Endometrium (tissue), 2 donors: ENCODE results near the gene BTNL3.

ENCODE experiments used
- FAIRE-seq: peaks from 2 replicates; lab custom pipeline; 2012; peaks lifted over from hg19 to GRCh38; lab: Jason Lieb, UNC
- donor health status: control.
- donor health status: control.

BTNL3 gene

GRCh38 chr5:181047921-181048320 is 59.3 kb downstream of the BTNL3 start:
- FAIRE-seq, result no peak

- FAIRE-seq, result no peak
These were observed 61.4 kb downstream of the BTNL3 start for GRCh38 chr5:181050016-181050415.

GRCh38 chr5:181051841-181052671 is 63.4 kb downstream of the BTNL3 start:
- no peak for FAIRE-seq

GRCh38 chr5:181052672-181053487 is 64.2 kb downstream of the BTNL3 start:
- FAIRE-seq, result no peak

GRCh38 chr5:181053488-181054121 is 65.0 kb downstream of the BTNL3 start:
- FAIRE-seq, result no peak

- no peak for FAIRE-seq
These were observed 65.5 kb downstream of the BTNL3 start for GRCh38 chr5:181054138-181054537.

- FAIRE-seq, result no peak
These were observed 66.3 kb downstream of the BTNL3 start for GRCh38 chr5:181054871-181055459.
